IMR-90 (cell line): ENCODE results near the gene NGEF. TPM values are rescaled to one million over a fixed set of nuclear protein-coding genes. Genes with fewer than 3 reads are reported as not detected.

Source experiments
- ATAC-seq: fragments of 200-7000 bp; cut with Tn5 transposase; 2 replicates; pipeline ENCODE4 v1.9.1; 2020; ENCODE audit warnings: low read depth, mild to moderate bottlenecking, moderate library complexity
- BruUV-seq: library from RNA; stranded (reverse); fragments of 400-500 nt; replicated peaks from 2 replicates; lab custom pipeline; 2021; lab: Mats Ljungman, UMichigan
- CTCF ChIA-PET: fragments of 300-600 bp; formaldehyde crosslinking; extraction: SDS; loops from one replicate; lab custom pipeline; 2021; ENCODE audit warnings: antibody characterized with exemption; lab: Yijun Ruan, JAX
- POLR2A ChIA-PET: fragments of 300-600 bp; sonication (Branson Sonifier 250); formaldehyde crosslinking; loops from one replicate; lab custom pipeline; 2022; ENCODE audit warnings: antibody characterized with exemption; ENCODE audit not compliant: unreplicated experiment; lab: Charles Lee
- DNase-seq: peaks from one replicate; pipeline ENCODE4 v3.0.0; 2013
- H2AFZ ChIP-seq: replicated peaks from 2 replicates; pipeline ENCODE3; 2013; ENCODE audit warnings: low read length, mild to moderate bottlenecking; ENCODE audit not compliant: poor library complexity
- H2AK5ac ChIP-seq: 2 replicates; pipeline ENCODE4 v1.6.1; 2013; ENCODE audit warnings: low read depth, low read length, inconsistent platforms
- H2AK9ac ChIP-seq: replicated peaks from 2 replicates; pipeline ENCODE3; 2013; ENCODE audit warnings: mild to moderate bottlenecking, low read depth, low read length, moderate library complexity; ENCODE audit not compliant: poor library complexity
- H2BK120ac ChIP-seq: 2 replicates; pipeline ENCODE4 v1.6.1; 2013; ENCODE audit warnings: low read depth, low read length, inconsistent platforms
- H2BK15ac ChIP-seq: 3 replicates; pipeline ENCODE4 v1.6.1; 2013; ENCODE audit warnings: low read depth, low read length, inconsistent platforms
- H2BK20ac ChIP-seq: 2 replicates; pipeline ENCODE4 v1.6.1; 2013; ENCODE audit warnings: low read depth, mild to moderate bottlenecking, inconsistent platforms, low read length, moderate library complexity
- H2BK5ac ChIP-seq: 2 replicates; pipeline ENCODE4 v1.6.1; 2013; ENCODE audit warnings: mild to moderate bottlenecking, low read depth, low read length, inconsistent platforms; ENCODE audit not compliant: poor library complexity, severe bottlenecking
- H3K14ac ChIP-seq: replicated peaks from 2 replicates; pipeline ENCODE4 v1.6.1; 2013; ENCODE audit warnings: low read depth, low read length, inconsistent platforms
- H3K18ac ChIP-seq: 2 replicates; pipeline ENCODE4 v1.6.1; 2013; ENCODE audit warnings: low read depth, low read length, control low read depth
- H3K23ac ChIP-seq: 2 replicates; pipeline ENCODE4 v1.6.1; 2013; ENCODE audit warnings: low read depth, low read length, inconsistent platforms
- H3K27ac ChIP-seq: 2 replicates; pipeline ENCODE4 v1.5.1; 2013; ENCODE audit warnings: mild to moderate bottlenecking, control low read depth, low read length; ENCODE audit not compliant: insufficient read depth
- H3K27me3 ChIP-seq: 2 replicates; pipeline ENCODE4 v1.6.1; 2013; ENCODE audit warnings: low read length; ENCODE audit not compliant: control insufficient read depth, insufficient read depth
- H3K36me3 ChIP-seq: 2 replicates; pipeline ENCODE4 v1.6.1; 2013; ENCODE audit warnings: low read length, mixed read lengths; ENCODE audit not compliant: control insufficient read depth, insufficient read depth
- H3K4ac ChIP-seq: 2 replicates; pipeline ENCODE4 v1.6.1; 2013; ENCODE audit warnings: low read depth, low read length, inconsistent platforms
- H3K4me1 ChIP-seq: 2 replicates; pipeline ENCODE4 v1.6.1; 2013; ENCODE audit warnings: low read length, mixed read lengths; ENCODE audit not compliant: control insufficient read depth, insufficient read depth
- H3K4me2 ChIP-seq: 2 replicates; pipeline ENCODE4 v1.6.1; 2013; ENCODE audit warnings: low read depth, mild to moderate bottlenecking, control low read depth, low read length, moderate library complexity
- H3K4me3 ChIP-seq: 2 replicates; pipeline ENCODE4 v1.5.1; 2013; ENCODE audit warnings: low read depth, mild to moderate bottlenecking, control low read depth, low read length, moderate library complexity; ENCODE audit not compliant: insufficient read depth
- H3K56ac ChIP-seq: 2 replicates; pipeline ENCODE4 v1.6.1; 2013; ENCODE audit warnings: low read length, inconsistent platforms; ENCODE audit not compliant: insufficient read depth; ENCODE audit errors: extremely low read depth
- H3K79me1 ChIP-seq, 2 experiments: 2 replicates each; pipeline ENCODE4 v1.6.1; 2013; ENCODE audit warnings: low read length in 2 of 2, inconsistent platforms in 1 of 2, low read depth in 1 of 2
- H3K9ac ChIP-seq: 2 replicates; pipeline ENCODE4 v1.6.1; 2013; ENCODE audit warnings: low read depth, low read length, control low read depth
- H3K9me1 ChIP-seq: 2 replicates; pipeline ENCODE4 v1.6.1; 2013; ENCODE audit warnings: low read length, inconsistent platforms; ENCODE audit not compliant: insufficient read depth
- H3K9me3 ChIP-seq: 2 replicates; pipeline ENCODE4 v1.6.1; 2013; ENCODE audit warnings: low read length; ENCODE audit not compliant: control insufficient read depth, insufficient read depth
- H4K20me1 ChIP-seq: 2 replicates; pipeline ENCODE4 v1.6.1; 2013; ENCODE audit warnings: low read length, inconsistent platforms; ENCODE audit not compliant: insufficient read depth
- H4K5ac ChIP-seq: 2 replicates; pipeline ENCODE4 v1.6.1; 2013; ENCODE audit warnings: mild to moderate bottlenecking, low read depth, low read length, control low read depth
- H4K8ac ChIP-seq, 2 experiments: 2 replicates each; pipeline ENCODE4 v1.6.1; 2013; ENCODE audit warnings: low read depth in 2 of 2, low read length in 2 of 2, control low read depth in 1 of 2, inconsistent platforms in 1 of 2
- H4K91ac ChIP-seq: 2 replicates; pipeline ENCODE4 v1.6.1; 2013; ENCODE audit warnings: low read depth, low read length, inconsistent platforms; ENCODE audit not compliant: insufficient read depth
- BHLHE40 ChIP-seq: fragments of 150-350 bp; IDR thresholded peaks from 2 replicates; pipeline ENCODE4 v1.6.1; 2016; ENCODE audit warnings: mild to moderate bottlenecking, low read depth, low read length
- CEBPB ChIP-seq: IDR thresholded peaks from 2 replicates; pipeline ENCODE4 v1.6.1; 2012; ENCODE audit warnings: low read depth, low read length, improper control_type of control experiment
- CHD1 ChIP-seq: IDR thresholded peaks from 2 replicates; pipeline ENCODE4 v1.6.1; 2012; ENCODE audit warnings: low read depth, low read length, improper control_type of control experiment
- CTCF ChIP-seq: conservative IDR thresholded peaks from 2 replicates; pipeline ENCODE4 v1.5.1; 2012; ENCODE audit warnings: mild to moderate bottlenecking, low read depth, low read length, improper control_type of control experiment
- ELK1 ChIP-seq: fragments of 150-350 bp; IDR thresholded peaks from 2 replicates; pipeline ENCODE4 v1.6.1; 2016; ENCODE audit warnings: low read depth, mild to moderate bottlenecking, low read length, moderate library complexity, borderline replicate concordance
- FOS ChIP-seq: fragments of 150-350 bp; IDR thresholded peaks from 2 replicates; pipeline ENCODE4 v1.6.1; 2016; ENCODE audit warnings: low read depth, low read length
- MAFK ChIP-seq: IDR thresholded peaks from 2 replicates; pipeline ENCODE4 v1.6.1; 2012; ENCODE audit warnings: low read depth, low read length, improper control_type of control experiment
- MAZ ChIP-seq: IDR thresholded peaks from 2 replicates; pipeline ENCODE4 v1.6.1; 2012; ENCODE audit warnings: low read depth, mild to moderate bottlenecking, low read length, improper control_type of control experiment, moderate library complexity, borderline replicate concordance
- MXI1 ChIP-seq: IDR thresholded peaks from 2 replicates; pipeline ENCODE4 v1.6.1; 2012; ENCODE audit warnings: low read depth, mild to moderate bottlenecking, low read length, moderate library complexity, borderline replicate concordance
- NFE2L2 ChIP-seq: fragments of 150-350 bp; IDR thresholded peaks from 2 replicates; pipeline ENCODE4 v1.6.1; 2016; ENCODE audit warnings: low read depth, mild to moderate bottlenecking, low read length
- POLR2A ChIP-seq: IDR thresholded peaks from 2 replicates; pipeline ENCODE4 v1.6.1; 2012; ENCODE audit warnings: mild to moderate bottlenecking, low read depth, low read length
- RAD21 ChIP-seq: IDR thresholded peaks from 2 replicates; pipeline ENCODE4 v1.6.1; 2012; ENCODE audit warnings: low read length, improper control_type of control experiment
- RCOR1 ChIP-seq: IDR thresholded peaks from 2 replicates; pipeline ENCODE4 v1.6.1; 2012; ENCODE audit warnings: mild to moderate bottlenecking, low read length, improper control_type of control experiment; ENCODE audit not compliant: insufficient replicate concordance
- RFX5 ChIP-seq: IDR thresholded peaks from 2 replicates; pipeline ENCODE4 v1.8.0; 2012; ENCODE audit warnings: low read depth, mild to moderate bottlenecking, low read length, moderate library complexity
- SMC3 ChIP-seq: fragments of 150-350 bp; IDR thresholded peaks from 2 replicates; pipeline ENCODE4 v1.6.1; 2016; ENCODE audit warnings: low read depth, mild to moderate bottlenecking, antibody characterized with exemption, low read length, moderate library complexity
- USF2 ChIP-seq: fragments of 150-350 bp; IDR thresholded peaks from 2 replicates; pipeline ENCODE4 v1.6.1; 2017; ENCODE audit warnings: mild to moderate bottlenecking, antibody characterized with exemption, low read length, low read depth
- WGBS, 2 experiments: methylation state at CpG; one replicate each; pipeline versions ENCODE4 v1.1.5 to v1.1.7; 2013; ENCODE audit warnings: missing lambda C conversion rate in 2 of 2; ENCODE audit not compliant: insufficient read length in 1 of 2; ENCODE audit errors: extremely low coverage in 2 of 2; 5-methylcytosine and 5-hydroxymethylcytosine counted together
- dilution Hi-C: fragments of 300-500 bp; cut with HindIII; formaldehyde crosslinking; loops from one replicate; pipeline ENCODE4 v1.14.3; 2018; ENCODE audit warnings: low sequenced_read_pairs; ENCODE audit not compliant: unreplicated experiment
- in situ Hi-C: fragments of 300-500 bp; cut with MboI; formaldehyde crosslinking; loops from 3 replicates; pipeline ENCODE4 v1.14.3; 2019; ENCODE audit warnings: low sequenced_read_pairs, inconsistent platforms, mixed read lengths
- intact Hi-C: fragments of 100-400 bp; cut with micrococcal nuclease; formaldehyde crosslinking; loops from 2 replicates; pipeline ENCODE4 v1.10.0; 2022
- polyA plus RNA-seq, 3 experiments: library from polyadenylated mRNA; depleted of rRNA; stranded (reverse); fragments of >200 nt; gene quantifications; 2 replicates each; pipeline ENCODE4 v1.2.3, GENCODE V29; 2012; ENCODE audit warnings: low replicate concordance in 1 of 3
- total RNA-seq: library from RNA; depleted of rRNA; stranded (reverse); fragments of >200 nt; gene quantifications from 2 replicates; pipeline ENCODE4 v1.2.3, GENCODE V29; 2012

Gene NGEF
- total and polyA plus RNA-seq, 2 of the 4 experiments (the other 2 are of a cell fraction), result 1.1 to 1.7 TPM

GRCh38 chr2:232883116-232883721 is 129.8 kb downstream of the NGEF start:
- TF ChIP-seq ELK1 (no peak), FOS (no peak), RFX5 (no peak), RAD21 (no peak), MAZ (no peak), CTCF (no peak), BHLHE40 (no peak), CHD1 (no peak), SMC3 (no peak), RCOR1 (no peak), MXI1 (no peak), CEBPB (no peak), MAFK (no peak), USF2 (no peak), POLR2A (no peak), NFE2L2 (no peak)
- Histone ChIP-seq H2AFZ (no peak overlapping the region), H2BK120ac (no peak overlapping the region), H4K20me1 (no peaks in the 10 kb centered on the region; the same call in 1 of the 2 replicates), H3K4me3 (no peak overlapping the region), H3K23ac (no peak overlapping the region), H2AK9ac (no peak overlapping the region), H2BK5ac (no peak overlapping the region), H3K36me3 (no peaks in the 10 kb centered on the region), H3K27ac (no peak overlapping the region), H3K9me1 (peaks cover 6% of the 10 kb centered on the region; the same call in 1 of the 2 replicates), H2AK5ac (no peak overlapping the region), H3K4me2 (no peak overlapping the region), H2BK15ac (no peak overlapping the region), H3K14ac (no peak overlapping the region), H3K27me3 (peaks cover 6% of the 10 kb centered on the region; the same call in 1 of the 2 replicates), H2BK20ac (no peak overlapping the region), H3K9me3 (no peaks in the 10 kb centered on the region), H3K79me1 (no peaks in the 10 kb centered on the region), H3K9ac (no peak overlapping the region), H3K56ac (no peak overlapping the region), H3K18ac (no peak overlapping the region), H4K8ac (no peak overlapping the region), H4K5ac (no peak overlapping the region), H3K4ac (no peak overlapping the region), H4K91ac (no peak overlapping the region), H3K4me1 (no peaks in the 10 kb centered on the region)
- intact Hi-C loops (no loop called here), dilution Hi-C loops (no loop called here), in situ Hi-C loops (no loop called here)
- no TSS peak for BruUV-seq
- ChIA-PET POLR2A (no interaction called here), CTCF (no interaction called here)
- ATAC-seq (no peak), DNase-seq (no peak)
- 94% methylated on average over 18 of the region's 29 CpGs; no CpG with 5 or more reads in 1 of the 2 experiments for WGBS, 2 experiments
